Keratinocyte (primary cell): Measurements from ENCODE around the gene GEN1. TPM values are rescaled to one million over a fixed set of nuclear protein-coding genes. Genes with fewer than 3 reads are reported as not detected.

Experiments used
- DNase-seq: peaks from one replicate; pipeline ENCODE4 v3.0.0-alpha.2; 2011; ENCODE audit warnings: low read depth, missing footprints, low spot score
- FAIRE-seq: peaks from 2 replicates; lab custom pipeline; 2011; peaks lifted over from hg19 to GRCh38; lab: Jason Lieb, UNC
- H2AFZ ChIP-seq: 2 replicates; pipeline ENCODE4 v1.6.0; 2012; ENCODE audit warnings: low read length, control low read depth, inconsistent platforms; ENCODE audit not compliant: control insufficient read depth
- H3K27ac ChIP-seq: 2 replicates; pipeline ENCODE4 v1.5.1; 2011; ENCODE audit warnings: low read length; ENCODE audit not compliant: control insufficient read depth, insufficient read depth
- H3K27me3 ChIP-seq: 3 replicates; pipeline ENCODE4 v1.6.0; 2011; ENCODE audit warnings: low read length; ENCODE audit not compliant: control insufficient read depth, insufficient read depth; ENCODE audit errors: extremely low read depth
- H3K36me3 ChIP-seq, 2 experiments: 2 replicates in 1 of 2; 3 replicates in 1 of 2; pipeline ENCODE4 v1.5.1; 2011; ENCODE audit warnings: low read length in 2 of 2, mild to moderate bottlenecking in 1 of 2; ENCODE audit not compliant: control insufficient read depth in 2 of 2, insufficient read depth in 2 of 2; ENCODE audit errors: extremely low read depth in 1 of 2
- H3K4me1 ChIP-seq: 3 replicates; pipeline ENCODE4 v1.5.1; 2011; ENCODE audit warnings: low read length; ENCODE audit not compliant: control insufficient read depth, insufficient read depth; ENCODE audit errors: extremely low read depth
- H3K4me2 ChIP-seq: 3 replicates; pipeline ENCODE4 v1.6.0; 2011; ENCODE audit warnings: low read depth, low read length; ENCODE audit not compliant: control insufficient read depth, insufficient read depth; ENCODE audit errors: extremely low read depth
- H3K4me3 ChIP-seq, 3 experiments: fragments of 200-600 bp in 1 of 3; sonication (generic) in 1 of 3; 2 replicates in 2 of 3; 3 replicates in 1 of 3; pipeline ENCODE4 v1.5.1; 2011 to 2016; ENCODE audit warnings: low read length in 3 of 3, mild to moderate bottlenecking in 3 of 3, control low read depth in 2 of 3, inconsistent platforms in 1 of 3, low read depth in 1 of 3, mixed read lengths in 1 of 3, mixed run types in 1 of 3, moderate library complexity in 1 of 3; ENCODE audit not compliant: control insufficient read depth in 2 of 3, insufficient read depth in 2 of 3; ENCODE audit errors: extremely low read depth in 1 of 3
- H3K79me2 ChIP-seq: 2 replicates; pipeline ENCODE4 v1.6.0; 2012; ENCODE audit warnings: low read length; ENCODE audit not compliant: control insufficient read depth, insufficient read depth
- H3K9ac ChIP-seq: 3 replicates; pipeline ENCODE4 v1.6.0; 2011; ENCODE audit warnings: low read length; ENCODE audit not compliant: control insufficient read depth, insufficient read depth; ENCODE audit errors: extremely low read depth
- H3K9me1 ChIP-seq: 3 replicates; pipeline ENCODE4 v1.6.0; 2011; ENCODE audit warnings: low read length; ENCODE audit not compliant: control insufficient read depth, insufficient read depth; ENCODE audit errors: extremely low read depth
- H3K9me3 ChIP-seq: 2 replicates; pipeline ENCODE4 v1.5.1; 2012; ENCODE audit warnings: low read depth, low read length; ENCODE audit not compliant: control insufficient read depth
- H4K20me1 ChIP-seq: 3 replicates; pipeline ENCODE4 v1.6.0; 2011; ENCODE audit warnings: low read length; ENCODE audit not compliant: control insufficient read depth, insufficient read depth; ENCODE audit errors: extremely low read depth
- CTCF ChIP-seq, 3 experiments: IDR thresholded peaks in 1 of 3; conservative IDR thresholded peaks in 1 of 3; optimal IDR thresholded peaks in 1 of 3; 2 replicates in 2 of 3; 3 replicates in 1 of 3; pipeline versions ENCODE3 to v1.5.1; 2011; ENCODE audit warnings: low read length in 3 of 3, mild to moderate bottlenecking in 3 of 3, moderate library complexity in 2 of 3, control low read depth in 1 of 3, inconsistent platforms in 1 of 3; ENCODE audit not compliant: insufficient read depth in 2 of 3; ENCODE audit errors: extremely low read depth in 1 of 3
- EZH2 ChIP-seq: IDR thresholded peaks from one replicate; pipeline ENCODE4 v1.6.1; 2012; ENCODE audit warnings: inconsistent platforms, mild to moderate bottlenecking, low read length, moderate library complexity
- dilution Hi-C: fragments of 300-500 bp; cut with MboI; formaldehyde crosslinking; loops from one replicate; pipeline ENCODE4 v1.7.0; 2020; ENCODE audit warnings: low sequenced_read_pairs; ENCODE audit not compliant: extremely low pct_ligation_motif_present
- polyA plus RNA-seq, 5 experiments: library from polyadenylated mRNA; depleted of rRNA in 3 of 5; stranded (reverse) in 3 of 5; stranded (forward) in 1 of 5; unstranded in 1 of 5; fragments of >200 nt; gene quantifications; 1 replicate in 1 of 5; 2 replicates in 3 of 5; 3 replicates in 1 of 5; pipeline versions ENCODE4 v1.2.1 to v1.2.3, GENCODE V29; 2011 to 2012; ENCODE audit warnings: missing spikeins in 2 of 5, low read depth in 1 of 5, low replicate concordance in 1 of 5

GEN1 gene
- polyA plus RNA-seq, 1 donor (not counting 4 experiments of a cell fraction or from before 2014, with no cell fraction given) = 17.2 TPM

DNA sequence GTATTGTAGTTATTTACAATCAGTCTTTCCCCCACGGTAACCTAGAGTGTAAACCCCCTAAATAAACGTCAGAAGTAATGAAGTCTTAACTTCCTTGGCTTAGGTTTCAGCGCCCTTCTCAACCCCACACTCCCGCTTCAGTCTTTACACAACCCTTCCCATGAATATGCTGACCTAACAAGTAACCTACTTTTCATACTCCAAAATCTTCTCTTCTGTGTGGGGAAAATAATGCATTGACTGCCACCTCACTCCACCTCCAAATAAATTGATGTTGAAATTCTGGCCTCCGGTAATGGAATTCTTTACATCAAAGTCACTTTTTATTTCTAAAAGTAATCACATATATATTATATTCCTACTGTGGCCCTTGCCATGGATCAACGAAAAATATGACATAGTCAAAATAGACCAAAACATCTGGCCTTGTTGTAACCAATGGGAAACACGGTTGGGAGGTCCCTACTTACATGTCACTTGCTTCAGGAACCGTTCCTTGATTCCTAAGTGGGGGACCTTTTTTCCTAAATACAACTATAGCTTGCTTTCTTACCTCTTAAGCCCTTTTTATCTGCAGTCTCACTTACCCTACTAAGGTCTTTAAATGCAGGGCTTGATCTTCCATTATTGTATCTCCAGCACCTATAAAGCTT, 961 bp downstream of the GEN1 start:
- H3K9me1 ChIP-seq = no peaks in the 10 kb centered on the region
- TF ChIP-seq EZH2 (no peak), CTCF (optimal IDR thresholded peaks at IDR 0.05 in 1 of 3, IDR thresholded peaks at IDR 0.05 in 1 of 3, conservative IDR thresholded peaks at IDR 0.05 in 1 of 3; ENCODE audit: extremely low read depth in 1 of 3, insufficient read depth in 2 of 3, low read length in 3 of 3) (no peak)
- peak overlapping the region; percentile 63 to 98 (median 96) for H3K4me3 ChIP-seq
- peak overlapping the region; percentile 82 for H3K27ac ChIP-seq
- H3K27me3 ChIP-seq = no peaks in the 10 kb centered on the region
- H4K20me1 ChIP-seq = no peaks in the 10 kb centered on the region
- dilution Hi-C loops = no loop called here
- peak overlapping the region; percentile 89 for H3K4me2 ChIP-seq
- FAIRE-seq = no peak
- no peak for DNase-seq
- H3K9me3 ChIP-seq = no peaks in the 10 kb centered on the region
- peak overlapping the region; percentile 92 for H3K9ac ChIP-seq
- no peaks in the 10 kb centered on the region for H3K36me3 ChIP-seq
- H3K79me2 ChIP-seq = peaks cover 91% of the 10 kb centered on the region
- peaks cover 33% of the 10 kb centered on the region for H3K4me1 ChIP-seq
- no peak overlapping the region for H2AFZ ChIP-seq

GRCh38 chr2:17756668-17757067, 2.7 kb downstream of the GEN1 start:
- dilution Hi-C loops = no loop called here
- Histone ChIP-seq H3K36me3 (no peaks in the 10 kb centered on the region), H3K27ac (no peak overlapping the region), H3K79me2 (peaks cover 79% of the 10 kb centered on the region), H3K9me1 (no peaks in the 10 kb centered on the region), H3K4me2 (no peak overlapping the region), H3K27me3 (no peaks in the 10 kb centered on the region), H3K4me1 (peaks cover 32% of the 10 kb centered on the region), H3K9ac (no peak overlapping the region), H4K20me1 (no peaks in the 10 kb centered on the region), H3K4me3 (no peak overlapping the region), H2AFZ (no peak overlapping the region), H3K9me3 (no peaks in the 10 kb centered on the region)
- TF ChIP-seq EZH2 (no peak), CTCF (optimal IDR thresholded peaks at IDR 0.05 in 1 of 3, IDR thresholded peaks at IDR 0.05 in 1 of 3, conservative IDR thresholded peaks at IDR 0.05 in 1 of 3; ENCODE audit: extremely low read depth in 1 of 3, insufficient read depth in 2 of 3, low read length in 3 of 3) (no peak)
- no peak for DNase-seq
- FAIRE-seq = no peak
